Thyroid gland (tissue), 4 donors: Measurements from ENCODE around the gene GOLGA6C. TPM values are rescaled to one million over a fixed set of nuclear protein-coding genes. Genes with fewer than 3 reads are reported as not detected.
"Not testable (repeated sequence)": the region's sequence is repeated elsewhere in the genome, so short reads cannot be mapped to it uniquely, and the experiment has no call there.

Experiments
- DNase-seq, 2 donors: peaks; one replicate each; pipeline ENCODE4 v3.0.0-alpha.2; 2019
- H3K27ac ChIP-seq, 3 donors: fragments of 200-600 bp; sonication (generic); 1 replicate in 2 of 3; 2 replicates in 1 of 3; pipeline ENCODE4 v1.5.1; 2016 to 2019; ENCODE audit warnings: mild to moderate bottlenecking in 1 of 3, moderate library complexity in 1 of 3
- H3K27me3 ChIP-seq: fragments of 200-600 bp; sonication (generic); one replicate; pipeline ENCODE4 v1.5.1; 2019
- H3K36me3 ChIP-seq, 2 donors: fragments of 200-600 bp; sonication (generic); one replicate each; pipeline ENCODE4 v1.5.1; 2016 to 2019
- H3K4me1 ChIP-seq, 2 donors: fragments of 200-600 bp; sonication (generic); one replicate each; pipeline ENCODE4 v1.5.1; 2017 to 2019
- H3K4me3 ChIP-seq, 3 donors: fragments of 200-600 bp; sonication (generic); replicated peaks in 1 of 3; 1 replicate in 2 of 3; 2 replicates in 1 of 3; pipeline ENCODE4 v1.5.1; 2016; ENCODE audit warnings: mild to moderate bottlenecking in 1 of 3
- H3K9me3 ChIP-seq: fragments of 200-600 bp; sonication (generic); one replicate; pipeline ENCODE4 v1.5.1; 2017
- CTCF ChIP-seq, 6 experiments: fragments of 200-600 bp in 3 of 6; fragments of 450-650 bp in 3 of 6; sonication (generic) in 3 of 6; IDR thresholded peaks; one replicate each; pipeline ENCODE4 v1.5.1; 2016 to 2019; ENCODE audit warnings: antibody characterized with exemption in 6 of 6, mild to moderate bottlenecking in 2 of 6, inconsistent platforms in 1 of 6, moderate library complexity in 1 of 6
- POLR2A ChIP-seq, 2 donors: fragments of 450-650 bp; IDR thresholded peaks; one replicate each; pipeline ENCODE4 v1.6.1; 2017; ENCODE audit warnings: antibody characterized with exemption in 2 of 2, mild to moderate bottlenecking in 2 of 2, moderate library complexity in 1 of 2
- WGBS, 2 donors: methylation state at CpG; one replicate each; pipeline ENCODE4 v1.1.5; 2017; 5-methylcytosine and 5-hydroxymethylcytosine counted together
- intact Hi-C: fragments of 100-400 bp; cut with DNase I; formaldehyde crosslinking; loops from one replicate; pipeline ENCODE4 v1.15.1; 2023
- total RNA-seq, 4 donors: library from RNA; depleted of rRNA; stranded (reverse); fragments of >200 nt; gene quantifications; one replicate each; pipeline ENCODE4 v1.2.3, GENCODE V29; 2016

Gene GOLGA6C
- total RNA-seq, 4 donors from 2014 or later, result not detected

GRCh38 chr15:75237316-75237982 lies 20.7 kb upstream of the GOLGA6C start:
- intact Hi-C loops, result no loop called here
- no peaks in the 10 kb centered on the region for H3K27me3 ChIP-seq
- H3K27ac ChIP-seq, result no peak overlapping the region
- TF ChIP-seq CTCF (IDR thresholded peaks at IDR 0.05), result no peak
- no peak for TF ChIP-seq POLR2A (IDR thresholded peaks at IDR 0.05)
- no peaks in the 10 kb centered on the region for H3K36me3 ChIP-seq
- H3K4me1 ChIP-seq, result no peaks in the 10 kb centered on the region
- no peak overlapping the region for H3K4me3 ChIP-seq
- H3K9me3 ChIP-seq, result no peaks in the 10 kb centered on the region
- 70 to 90% methylated on average over 9 to 11 of the region's 11 CpGs for WGBS, 2 donors
- no peak for DNase-seq

- intact Hi-C loops, result no loop called here
- no peak overlapping the region for H3K4me3 ChIP-seq
- TF ChIP-seq CTCF (IDR thresholded peaks at IDR 0.05) (no peak), POLR2A (IDR thresholded peaks at IDR 0.05) (no peak)
- H3K36me3 ChIP-seq, result no peaks in the 10 kb centered on the region
- WGBS, 2 donors, result 84 to 91% methylated on average over 5 of the region's 5 CpGs
- H3K27ac ChIP-seq, result no peak overlapping the region
- no peak for DNase-seq
- H3K9me3 ChIP-seq, result no peaks in the 10 kb centered on the region
- no peaks in the 10 kb centered on the region for H3K27me3 ChIP-seq
- H3K4me1 ChIP-seq, result no peaks in the 10 kb centered on the region
Observed at GRCh38 chr15:75238150-75238549, 20.0 kb upstream of the GOLGA6C start.

GRCh38 chr15:75245741-75246140 lies 12.4 kb upstream of the GOLGA6C start:
- intact Hi-C loops, H3K27me3 ChIP-seq, DNase-seq, H3K4me3 ChIP-seq, H3K4me1 ChIP-seq, H3K36me3 ChIP-seq, H3K27ac ChIP-seq, H3K9me3 ChIP-seq: not testable (repeated sequence)
- 87 to 100% methylated on average over 1 of the region's 1 CpG for WGBS, 2 donors

- 67 to 71% methylated on average over 6 of the region's 6 CpGs for WGBS, 2 donors
- not testable (repeated sequence) for H3K27ac ChIP-seq
Observed at GRCh38 chr15:75248991-75249390, 9.1 kb upstream of the GOLGA6C start.

GRCh38 chr15:75249726-75250125 lies 8.4 kb upstream of the GOLGA6C start:
- Histone ChIP-seq H3K27me3 (no peaks in the 10 kb centered on the region), H3K36me3 (no peaks in the 10 kb centered on the region), H3K27ac (no peak overlapping the region), H3K4me1 (no peaks in the 10 kb centered on the region), H3K4me3 (no peak overlapping the region), H3K9me3 (no peaks in the 10 kb centered on the region)
- no peak for TF ChIP-seq POLR2A (IDR thresholded peaks at IDR 0.05)
- no peak for TF ChIP-seq CTCF (IDR thresholded peaks at IDR 0.05)
- intact Hi-C loops, result no loop called here
- no peak for DNase-seq
- WGBS, 2 donors, result 71 to 82% methylated on average over 4 of the region's 4 CpGs

More at GRCh38 chr15:75248991-75249390, 9.1 kb upstream of the GOLGA6C start:
- intact Hi-C loops, H3K36me3 ChIP-seq, H3K4me1 ChIP-seq, DNase-seq, H3K4me3 ChIP-seq, H3K9me3 ChIP-seq, H3K27me3 ChIP-seq: not testable (repeated sequence)

DNA sequence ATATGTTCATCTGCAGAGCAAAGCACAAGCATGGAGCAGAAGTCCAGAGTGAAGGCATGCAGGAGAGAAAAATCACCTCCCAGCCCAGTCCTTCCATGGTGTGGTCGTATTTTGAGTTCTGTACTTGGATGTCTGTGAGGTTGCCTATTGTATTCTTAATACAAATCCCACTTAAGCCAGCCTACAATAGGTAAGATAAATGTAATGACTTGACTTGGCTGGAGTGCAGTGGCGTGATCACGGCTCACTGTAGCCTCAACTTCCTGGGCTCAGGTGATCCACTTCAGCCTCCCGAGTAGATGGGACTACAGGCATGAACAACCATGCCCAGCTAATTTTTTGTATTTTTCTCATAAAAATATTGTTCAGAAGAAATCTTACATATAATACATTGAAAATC lies 6.8 kb upstream of the GOLGA6C start:
- H3K27me3 ChIP-seq, intact Hi-C loops, DNase-seq, H3K27ac ChIP-seq, H3K4me1 ChIP-seq, H3K9me3 ChIP-seq, H3K4me3 ChIP-seq, H3K36me3 ChIP-seq: not testable (repeated sequence)
- 71 to 73% methylated on average over 4 of the region's 4 CpGs for WGBS, 2 donors

DNA sequence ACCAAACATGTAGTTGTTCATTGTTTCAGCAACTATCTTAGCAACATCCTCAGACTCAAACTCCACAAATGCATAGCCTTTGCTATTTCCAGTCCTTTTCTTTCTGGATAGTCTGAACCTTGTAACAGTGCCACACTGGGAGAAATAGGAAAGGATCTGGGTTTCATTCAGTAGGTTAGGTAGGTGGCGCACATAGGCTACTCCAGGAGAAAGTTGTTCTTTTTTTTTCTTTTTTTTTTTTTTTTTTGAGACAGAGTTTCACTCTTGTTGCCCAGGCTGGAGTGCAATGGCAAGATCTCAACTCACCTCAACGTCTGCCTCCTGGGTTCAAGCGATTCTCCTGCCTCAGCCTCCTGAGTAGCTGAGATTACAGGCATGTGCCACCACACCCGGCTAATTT lies 5.8 kb upstream of the GOLGA6C start:
- DNase-seq, H3K9me3 ChIP-seq, H3K4me1 ChIP-seq, H3K4me3 ChIP-seq, H3K27me3 ChIP-seq, H3K36me3 ChIP-seq, intact Hi-C loops, H3K27ac ChIP-seq: not testable (repeated sequence)
- WGBS, 2 donors, result 76 to 79% methylated on average over 4 of the region's 4 CpGs

DNA sequence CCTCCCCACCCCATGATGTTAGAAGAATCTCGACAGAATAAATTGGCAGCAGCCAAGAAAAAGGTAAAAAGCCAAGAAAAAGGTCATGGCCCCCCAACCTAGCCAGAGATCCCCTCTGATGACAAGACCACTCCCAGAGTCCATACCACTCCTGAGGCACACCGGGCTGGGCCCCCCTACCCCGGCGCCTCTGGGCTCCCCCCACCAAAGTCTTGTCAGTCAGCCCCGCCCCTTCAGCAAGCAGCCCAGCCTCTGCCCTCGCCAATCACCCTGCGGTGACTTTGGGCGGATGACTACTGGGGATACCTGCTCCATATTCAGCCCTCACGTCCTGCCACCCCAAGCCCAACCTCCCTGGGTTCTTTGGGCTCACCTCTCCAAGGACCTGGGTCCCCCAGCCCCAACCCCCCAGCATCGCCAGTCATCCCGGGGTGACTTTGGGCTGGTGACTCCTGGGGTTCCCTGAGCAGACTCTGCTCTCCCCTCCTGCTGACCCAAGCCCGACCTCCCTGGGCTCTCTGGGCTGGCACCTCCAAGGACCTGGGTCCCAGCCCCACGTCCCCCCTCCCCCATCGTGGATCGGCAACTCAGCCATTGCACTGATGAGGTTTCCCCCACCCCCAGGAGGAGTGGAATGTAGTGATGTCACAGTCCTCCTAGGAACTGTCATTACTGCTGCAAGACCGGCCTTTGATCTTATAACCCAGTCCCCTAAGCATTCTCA lies 648 bp downstream of the GOLGA6C start:
- WGBS, 2 donors, result no CpG with 5 or more reads among the region's 16 CpGs

DNA sequence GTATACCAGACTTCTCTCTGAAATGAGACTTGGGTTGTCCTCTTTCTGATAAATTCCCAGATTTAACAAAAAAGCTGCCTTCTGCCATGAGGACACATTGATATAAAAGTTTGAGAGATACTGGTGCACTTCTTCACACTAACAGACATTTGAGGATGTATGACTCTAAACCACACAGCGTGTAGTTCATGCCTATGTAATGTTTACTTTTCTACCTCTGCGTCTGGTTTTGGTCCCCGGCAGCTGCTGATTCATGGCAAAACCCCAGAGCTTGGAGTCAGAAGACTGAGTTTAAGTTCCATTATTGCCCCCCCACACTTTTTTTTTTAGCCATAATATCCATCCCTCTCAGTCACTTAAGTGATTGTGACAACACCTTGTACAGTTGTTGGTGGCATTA lies 1.7 kb downstream of the GOLGA6C start:
- WGBS, 2 donors, result no CpG with 5 or more reads among the region's 3 CpGs
- DNase-seq, intact Hi-C loops, H3K27ac ChIP-seq, H3K9me3 ChIP-seq, H3K27me3 ChIP-seq, H3K36me3 ChIP-seq, H3K4me1 ChIP-seq, H3K4me3 ChIP-seq: not testable (repeated sequence)

More for the DNA sequence above, 648 bp downstream of the GOLGA6C start:
- H3K27ac ChIP-seq, DNase-seq, H3K9me3 ChIP-seq, intact Hi-C loops, H3K4me3 ChIP-seq, H3K36me3 ChIP-seq, H3K4me1 ChIP-seq, H3K27me3 ChIP-seq: not testable (repeated sequence)
